ENCODE measurements around the gene SETDB1.

Gene SETDB1

DNA sequence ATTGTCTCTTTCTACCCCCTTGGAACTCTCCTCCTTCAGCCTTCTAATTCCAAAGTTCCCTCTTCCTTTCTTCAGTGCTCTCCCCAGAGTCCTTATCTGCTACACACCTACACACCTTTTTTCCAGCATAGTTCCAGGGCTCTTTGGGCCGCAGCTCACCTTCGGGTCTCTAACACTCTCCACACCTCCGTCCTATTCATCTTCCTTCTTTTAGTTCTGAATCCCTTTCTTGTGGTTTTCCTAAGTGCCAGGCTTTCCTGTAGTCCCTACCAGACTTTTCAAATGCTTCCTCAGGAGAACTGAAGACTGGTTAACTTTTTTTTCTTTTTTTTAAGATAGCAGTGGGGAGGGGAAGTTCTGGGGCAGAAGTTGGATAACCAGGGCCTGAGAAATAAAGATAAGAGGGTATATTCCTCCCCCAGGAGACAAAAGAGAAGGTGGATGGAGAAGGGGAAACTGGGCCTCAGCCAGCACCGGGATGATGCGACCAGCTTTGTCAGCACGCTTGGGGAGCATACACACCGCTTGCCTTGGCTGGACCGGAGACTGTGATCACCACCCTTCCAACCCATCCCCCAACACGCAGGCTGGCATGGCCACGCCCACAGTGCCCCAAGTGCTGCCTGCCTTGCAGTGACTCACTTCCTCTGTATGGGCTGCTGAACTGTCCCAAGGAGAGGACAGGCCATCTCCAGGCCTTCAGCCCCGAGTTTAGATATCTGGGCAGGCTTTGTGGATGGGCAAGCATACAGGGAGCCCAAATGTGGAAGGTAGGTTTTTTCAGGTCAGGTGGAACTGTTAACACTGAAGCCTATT lies 50.9 kb downstream of the SETDB1 start:
- DNase-seq, result peak; percentile 17 to 66 (median 36)

DNA sequence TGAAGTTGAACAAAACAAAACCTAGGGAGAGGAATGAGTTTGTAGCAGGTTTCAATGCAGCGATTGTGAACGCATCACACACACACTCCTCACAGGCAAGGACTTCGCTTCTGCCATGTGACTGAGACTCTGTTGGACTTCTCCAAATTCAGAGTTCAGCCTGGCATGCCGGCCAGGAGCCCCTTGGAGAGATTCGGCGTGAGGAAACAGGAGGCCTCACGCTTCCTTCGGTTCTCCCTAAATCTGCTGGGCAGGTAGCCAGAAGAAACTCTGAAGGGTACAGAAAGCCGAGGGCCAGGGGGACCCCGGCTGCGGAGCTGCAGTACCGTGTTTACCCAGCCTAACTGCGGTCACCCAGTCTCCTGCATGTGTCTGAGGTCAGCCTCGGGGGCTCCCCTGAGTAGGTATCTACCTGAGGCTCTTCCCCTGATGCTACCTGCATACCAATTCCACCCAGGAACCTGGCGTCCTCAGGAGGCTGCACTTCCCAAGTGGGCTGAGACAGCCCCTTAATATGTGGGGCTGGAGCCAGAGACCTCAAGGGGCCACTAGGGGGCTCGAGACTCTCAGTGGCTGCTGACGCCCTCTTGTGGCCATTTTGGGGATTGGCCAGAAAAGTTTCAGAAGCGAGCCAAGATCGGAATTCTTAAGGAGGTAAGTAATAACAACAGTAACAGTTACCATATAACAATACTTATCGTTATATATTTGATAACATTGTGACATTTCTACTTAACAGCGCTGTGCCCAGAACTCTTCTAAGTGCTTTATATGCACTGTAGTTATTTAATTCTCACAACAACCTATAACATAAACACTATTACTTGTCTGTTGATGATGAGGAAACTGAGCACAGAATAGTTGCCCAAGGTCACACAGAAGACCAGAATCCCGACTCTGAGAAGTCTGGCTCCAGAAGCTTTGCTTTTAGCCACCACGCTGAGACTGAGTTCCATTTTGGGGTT lies 53.2 kb downstream of the SETDB1 start:
- DNase-seq, result peak; percentile 69 to 93 (median 84)

DNA sequence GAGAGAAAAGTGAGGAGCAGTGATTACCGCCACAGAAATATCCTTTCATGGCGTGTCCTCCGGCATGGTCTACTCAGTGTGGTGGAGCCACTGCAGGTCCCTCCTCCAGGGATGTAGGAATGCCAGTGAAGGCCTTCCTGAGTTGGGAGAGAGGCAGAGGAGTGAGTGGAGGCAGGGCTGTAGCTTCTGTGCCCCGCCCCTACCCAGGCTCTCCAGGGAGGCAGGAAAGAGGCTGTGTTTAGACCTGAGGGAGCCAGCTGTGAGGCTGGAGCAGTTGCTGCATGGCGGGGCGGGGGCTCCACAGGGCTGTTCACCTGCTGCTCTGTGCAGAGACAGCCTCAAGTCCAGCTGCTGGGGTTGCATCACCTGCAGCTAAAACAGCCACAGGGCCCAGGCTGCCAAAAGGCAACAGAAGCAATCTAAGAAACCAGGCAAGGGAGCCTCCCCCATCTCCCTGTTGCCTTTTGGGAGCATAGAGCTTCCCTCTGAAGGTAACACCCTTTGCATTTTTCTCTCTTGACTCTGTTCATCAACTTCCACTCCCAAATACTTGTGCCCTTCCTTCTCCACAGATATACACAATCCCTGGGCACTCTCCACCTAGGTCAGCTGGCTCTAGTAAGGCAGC lies 55.1 kb downstream of the SETDB1 start:
- no peak for DNase-seq

- no peak for DNase-seq
Observed at GRCh38 chr1:150981805-150982712, 55.9 kb downstream of the SETDB1 start, which contains the start of gene ANXA9. Gene ANXA9, plus strand, starts transcription at chr1:150982292. Its CDS starts 814 bp downstream, at chr1:150983106.

- DNase-seq, result no peak
Observed at GRCh38 chr1:150985179-150985825, 59.1 kb downstream of the SETDB1 start.

DNA sequence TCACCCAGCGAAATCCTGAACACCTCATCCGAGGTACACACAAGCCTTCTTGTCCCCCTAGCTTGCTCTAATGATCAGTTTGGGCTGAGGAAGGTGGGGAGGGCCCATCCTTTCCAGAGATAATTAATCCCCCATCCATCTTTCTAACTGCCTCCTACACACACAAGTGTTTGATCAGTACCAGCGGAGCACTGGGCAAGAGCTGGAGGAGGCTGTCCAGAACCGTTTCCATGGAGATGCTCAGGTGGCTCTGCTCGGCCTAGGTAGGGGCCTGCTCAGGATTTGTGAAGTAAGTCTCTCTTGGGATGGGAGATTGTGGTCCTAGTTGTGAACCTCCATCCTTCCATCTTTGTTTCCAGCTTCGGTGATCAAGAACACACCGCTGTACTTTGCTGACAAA lies 61.8 kb downstream of the SETDB1 start:
- DNase-seq, result no peak

GRCh38 chr1:150992626-150993025 lies 66.5 kb downstream of the SETDB1 start:
- DNase-seq, result no peak

- DNase-seq, result no peak
Observed at GRCh38 chr1:150994248-150994647, 68.1 kb downstream of the SETDB1 start.

DNA sequence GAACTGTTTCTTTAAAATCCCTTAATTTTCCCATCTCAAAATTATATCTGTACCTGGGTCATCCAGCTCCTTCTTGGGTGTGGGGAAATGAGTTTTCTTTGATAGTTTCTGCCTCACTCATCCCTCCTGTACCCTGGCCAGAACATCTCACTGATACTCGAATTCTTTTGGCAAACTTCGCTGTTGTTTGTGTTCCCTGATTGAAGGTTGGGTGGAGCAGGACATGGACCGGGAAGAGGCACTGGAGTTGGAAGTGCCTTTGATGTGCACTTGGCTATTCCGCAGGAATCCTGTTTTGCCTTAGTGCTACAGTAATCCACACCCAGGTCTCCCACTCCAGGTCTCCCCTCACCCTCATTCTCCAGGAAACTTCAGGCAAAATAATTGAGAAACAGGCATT lies 69.3 kb downstream of the SETDB1 start:
- DNase-seq, result no peak

GRCh38 chr1:150995896-150996295 lies 69.7 kb downstream of the SETDB1 start:
- DNase-seq, result peak in 4 of 6 experiments; percentile 21 to 39 (median 36)

DNA sequence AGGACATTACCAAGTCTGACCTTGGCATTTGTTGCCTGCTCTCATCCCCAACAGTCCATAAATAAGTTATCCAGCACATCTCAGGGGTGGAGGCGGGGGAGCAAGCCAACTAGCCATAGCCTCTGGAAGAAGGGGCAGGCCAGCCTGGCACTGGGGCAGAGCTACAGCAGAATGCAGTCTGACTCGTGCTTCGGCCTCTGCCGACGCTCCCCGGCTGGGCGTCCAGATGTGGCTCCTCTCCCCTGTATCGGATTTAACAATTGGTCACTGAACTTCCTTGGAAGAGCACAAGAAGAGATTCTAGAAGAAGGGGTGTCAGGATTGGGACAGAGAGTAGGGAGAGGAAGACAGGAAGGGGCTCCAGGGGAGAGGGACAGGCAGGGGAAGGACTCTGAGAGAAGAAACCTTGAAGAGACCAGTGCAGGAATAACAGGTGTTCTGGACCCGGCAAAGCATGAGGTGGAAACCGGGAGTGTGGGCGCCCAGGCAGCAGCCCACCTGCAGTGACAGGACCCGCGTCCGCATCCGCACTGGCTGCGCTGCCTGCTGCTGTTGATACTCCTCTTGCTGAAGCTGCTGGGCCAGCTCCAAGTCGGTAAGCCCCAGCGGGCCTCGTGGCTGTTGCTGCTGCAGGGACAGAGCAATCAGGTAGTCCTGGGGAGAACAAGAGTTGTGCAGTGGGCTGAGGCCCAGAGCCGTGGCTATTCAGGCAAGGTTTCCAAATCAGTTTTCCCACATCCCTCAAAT lies 71.1 kb downstream of the SETDB1 start:
- DNase-seq, result no peak

GRCh38 chr1:150997949-150998348 lies 71.8 kb downstream of the SETDB1 start:
- no peak for DNase-seq

DNA sequence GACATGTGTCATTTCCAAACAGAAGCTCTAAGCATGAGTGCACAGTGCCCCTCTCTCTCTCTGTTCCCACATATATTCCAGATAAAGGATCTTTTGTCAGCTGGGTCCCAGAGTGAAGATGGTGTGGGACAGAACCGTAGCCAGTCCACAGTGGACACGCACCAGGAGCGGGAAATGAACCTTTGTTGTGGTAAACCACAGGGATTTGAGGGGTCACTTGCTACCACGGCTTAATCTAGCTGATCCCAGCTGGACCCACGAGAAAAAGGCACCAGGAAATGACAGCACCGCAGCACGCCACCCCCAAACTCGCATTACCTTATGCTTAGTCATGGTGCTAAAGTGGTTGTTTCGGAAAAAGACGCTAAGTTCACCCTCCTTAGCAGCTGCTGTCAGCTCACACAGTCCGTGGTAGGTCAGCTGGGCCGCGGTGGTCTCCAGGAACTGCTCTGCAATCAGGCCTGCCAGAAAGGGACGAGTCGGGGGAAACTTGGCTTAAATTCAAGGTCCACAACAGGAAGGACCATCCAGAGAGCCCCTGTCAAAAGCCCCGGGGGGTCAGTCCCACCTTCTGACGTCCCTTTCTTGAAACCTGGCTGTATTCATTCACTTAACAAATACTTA lies 73.0 kb downstream of the SETDB1 start:
- DNase-seq, result no peak

- DNase-seq, result no peak
Observed at GRCh38 chr1:150999926-151000325, 73.8 kb downstream of the SETDB1 start.

DNA sequence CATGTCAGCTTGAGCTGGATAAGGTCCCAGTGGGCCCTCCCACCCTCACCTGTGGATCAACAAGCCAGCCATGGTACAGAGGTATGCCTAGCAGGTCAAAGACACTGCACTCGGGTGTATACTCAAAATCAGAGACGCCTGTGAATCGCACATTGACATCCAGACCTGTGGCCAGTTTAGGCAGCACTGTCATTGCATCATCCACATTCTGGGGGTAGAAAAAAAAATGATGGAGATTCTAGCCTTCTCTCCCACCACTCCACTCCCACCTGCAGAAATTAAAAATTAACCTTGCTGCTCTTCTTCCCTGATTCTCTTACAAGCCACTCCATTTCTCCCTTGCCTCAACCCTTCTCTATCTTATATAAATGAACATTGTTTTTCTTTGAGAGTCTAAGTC lies 74.2 kb downstream of the SETDB1 start:
- no peak for DNase-seq

- no peak for DNase-seq
Observed at GRCh38 chr1:151001602-151002001, 75.4 kb downstream of the SETDB1 start.

GRCh38 chr1:151002051-151002450 lies 75.9 kb downstream of the SETDB1 start:
- no peak for DNase-seq

DNA sequence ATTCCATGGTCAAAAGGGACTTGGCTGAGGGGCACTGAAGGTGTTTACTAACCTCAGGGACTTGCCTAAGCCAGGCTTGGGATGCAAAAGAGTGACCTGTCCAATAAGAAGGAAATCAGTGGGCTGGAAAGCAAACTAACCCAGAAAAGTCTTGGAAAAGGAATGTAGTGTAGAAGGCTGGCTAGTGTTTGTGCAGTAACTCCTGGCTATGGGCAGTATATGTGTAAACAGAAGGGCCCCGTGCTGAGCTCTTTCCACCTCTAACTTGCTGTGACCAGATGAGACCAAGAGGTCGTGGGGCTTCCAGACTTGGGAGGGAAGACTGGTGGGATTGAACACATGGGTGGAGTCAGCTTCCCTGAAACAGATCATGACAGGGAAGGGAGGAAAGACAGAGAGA lies 76.4 kb downstream of the SETDB1 start:
- DNase-seq, result no peak

DNA sequence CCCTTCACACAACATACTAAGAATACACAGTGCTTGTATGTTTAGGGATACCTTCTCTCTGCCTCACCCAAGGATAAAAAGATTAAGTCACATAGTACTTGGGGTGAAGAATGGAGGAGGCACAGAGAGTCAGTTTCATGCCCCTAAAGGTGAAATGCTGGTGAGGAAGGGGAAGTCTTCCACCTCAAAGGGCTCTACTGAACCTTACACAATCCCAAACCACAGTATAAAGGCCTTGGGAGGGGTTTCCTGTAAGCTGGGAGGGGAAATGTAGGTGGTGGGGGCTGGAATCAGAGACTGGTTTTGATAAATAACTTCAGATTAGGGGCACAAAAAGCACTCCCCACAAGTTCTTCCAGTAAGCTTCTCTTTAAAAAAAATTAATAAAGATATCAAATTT lies 77.0 kb downstream of the SETDB1 start:
- peak in 2 of 6 experiments; percentile 12 to 17 for DNase-seq

- no peak for DNase-seq
Observed at GRCh38 chr1:151005729-151006319, 79.7 kb downstream of the SETDB1 start.

Measured in stimulated activated naive CD4-positive, alpha-beta T cell (primary cell).